T1000 (cell line): ENCODE results near the gene SARS1.
A peak's percentile ranks its signal among the peaks of the same experiment; 100 is the strongest.
"Not testable (repeated sequence)": the region's sequence is repeated elsewhere in the genome, so short reads cannot be mapped to it uniquely, and the experiment has no call there.

Experiments used
- DNase-seq: peaks from one replicate; lab custom pipeline; 2025; ENCODE audit warnings: mixed read lengths; lab: John Stamatoyannopoulos, UW

SARS1 gene

DNA sequence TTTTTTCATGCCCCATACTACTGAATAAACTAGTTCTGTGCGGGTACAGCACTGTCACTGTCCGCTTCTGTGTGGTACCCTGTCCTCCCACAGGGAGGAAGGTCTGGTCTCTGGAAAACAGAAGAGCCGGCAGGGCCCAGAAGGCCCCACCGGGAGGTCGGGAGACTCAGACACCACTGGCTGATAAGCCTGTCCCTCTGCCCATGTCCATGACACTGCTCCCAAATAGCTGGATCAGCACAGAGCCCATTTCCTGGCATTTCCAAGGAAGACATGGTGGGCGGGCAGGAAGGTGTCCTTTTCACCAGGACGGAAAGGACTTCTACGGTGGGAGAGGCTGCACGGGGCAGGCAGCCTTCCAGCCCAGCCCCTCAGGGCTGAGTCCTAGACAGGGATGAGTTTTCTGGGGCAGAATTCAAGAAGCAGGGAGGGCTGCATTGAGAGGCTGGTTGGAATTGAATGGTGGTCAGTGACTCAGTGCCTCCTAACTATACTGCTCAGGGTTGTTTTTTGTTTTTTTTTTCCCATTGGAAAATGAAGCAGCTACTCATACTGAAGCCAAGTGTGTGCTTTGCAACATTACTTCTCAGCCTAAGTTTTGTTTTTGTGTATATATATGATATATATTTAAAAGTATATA, 62.1 kb downstream of the SARS1 start:
- DNase-seq, result no peak

DNA sequence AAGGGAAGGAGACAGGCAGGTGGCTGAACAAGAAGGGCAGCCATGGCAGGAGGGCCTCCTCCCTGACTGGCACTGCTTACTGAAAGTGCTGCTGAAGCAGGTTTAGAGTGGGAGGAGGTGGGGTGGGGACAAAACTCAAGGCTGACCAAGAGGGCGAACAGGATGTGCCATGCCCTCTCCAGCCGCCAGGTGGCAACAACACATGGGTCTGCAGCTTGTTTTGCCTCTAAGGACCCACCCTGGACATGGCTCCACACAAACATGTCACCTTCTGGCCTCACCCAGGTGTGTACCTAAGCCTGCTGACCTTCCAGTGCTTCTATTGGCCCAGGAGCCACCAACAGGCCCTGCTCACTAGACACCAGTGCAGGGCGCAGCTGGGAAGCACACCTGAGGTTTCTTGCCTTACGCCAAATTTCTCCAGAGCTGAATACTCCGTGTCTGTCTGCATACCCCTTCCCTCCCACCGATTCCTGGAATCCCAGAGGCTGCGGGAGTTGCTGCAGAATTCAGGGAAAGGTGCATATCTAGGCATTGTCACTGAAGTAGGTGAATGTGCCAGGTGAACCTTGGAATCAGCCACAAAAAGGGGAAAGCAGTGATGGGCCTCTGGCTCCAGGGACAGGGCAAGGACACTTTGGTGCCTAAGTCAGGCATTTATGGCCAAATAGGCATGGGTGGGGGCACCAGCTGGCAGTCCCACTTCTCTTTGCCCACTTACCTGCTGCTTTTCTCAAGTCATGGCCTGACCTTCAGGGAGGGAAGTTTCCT, 63.9 kb downstream of the SARS1 start:
- DNase-seq, result peak; percentile 39

DNA sequence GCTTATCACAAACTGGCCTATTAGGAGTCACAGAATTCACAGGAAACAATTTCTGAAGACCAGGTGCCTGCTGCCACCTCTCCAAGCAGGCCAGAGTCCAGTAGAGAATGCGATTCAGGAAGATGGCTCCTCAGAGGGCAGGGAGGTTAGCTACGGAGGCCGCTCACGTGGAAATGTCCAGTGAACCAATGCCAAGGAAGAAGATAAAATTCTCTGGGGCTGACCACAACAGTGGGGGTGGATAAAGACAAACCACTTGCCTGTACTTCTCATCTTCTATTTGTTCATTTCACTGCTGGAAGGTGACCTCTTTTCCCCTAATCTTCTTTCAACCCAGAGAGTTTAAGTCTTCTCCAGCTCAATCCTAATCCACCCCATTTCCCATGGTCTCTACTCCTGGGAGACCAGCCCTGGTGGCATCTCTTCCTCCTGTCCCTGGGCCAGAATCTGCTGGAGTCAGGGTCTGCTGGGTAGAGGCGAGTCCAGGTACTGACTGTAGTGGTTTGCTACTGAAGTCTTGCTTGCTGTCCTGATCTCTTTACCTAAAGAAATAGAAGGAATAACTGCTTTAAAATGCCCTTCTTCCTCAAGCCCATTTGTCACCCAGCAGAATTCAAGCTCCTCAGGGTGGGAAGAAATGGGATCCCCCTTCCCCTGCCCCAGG, 66.0 kb downstream of the SARS1 start:
- no peak for DNase-seq

DNA sequence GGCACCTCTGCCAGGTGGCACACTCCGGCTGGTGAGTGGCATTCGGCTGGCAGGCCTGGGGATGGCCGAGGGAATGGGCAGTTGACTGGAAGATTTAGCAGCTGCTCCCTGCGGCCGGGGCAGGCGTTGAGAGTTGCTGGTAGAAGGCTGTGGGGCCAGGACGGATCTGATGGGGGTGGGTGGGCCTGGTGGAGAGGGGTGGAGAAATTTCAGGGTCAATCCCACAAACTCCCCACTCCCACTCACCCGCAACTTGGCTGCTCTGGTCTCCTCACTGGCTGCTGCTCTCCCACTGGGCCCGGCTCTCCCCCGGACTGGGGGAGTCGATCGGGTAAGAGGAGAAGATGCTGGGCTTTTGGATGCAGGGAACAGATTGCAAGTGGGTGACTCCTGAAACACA, 67.1 kb downstream of the SARS1 start:
- no peak for DNase-seq

DNA sequence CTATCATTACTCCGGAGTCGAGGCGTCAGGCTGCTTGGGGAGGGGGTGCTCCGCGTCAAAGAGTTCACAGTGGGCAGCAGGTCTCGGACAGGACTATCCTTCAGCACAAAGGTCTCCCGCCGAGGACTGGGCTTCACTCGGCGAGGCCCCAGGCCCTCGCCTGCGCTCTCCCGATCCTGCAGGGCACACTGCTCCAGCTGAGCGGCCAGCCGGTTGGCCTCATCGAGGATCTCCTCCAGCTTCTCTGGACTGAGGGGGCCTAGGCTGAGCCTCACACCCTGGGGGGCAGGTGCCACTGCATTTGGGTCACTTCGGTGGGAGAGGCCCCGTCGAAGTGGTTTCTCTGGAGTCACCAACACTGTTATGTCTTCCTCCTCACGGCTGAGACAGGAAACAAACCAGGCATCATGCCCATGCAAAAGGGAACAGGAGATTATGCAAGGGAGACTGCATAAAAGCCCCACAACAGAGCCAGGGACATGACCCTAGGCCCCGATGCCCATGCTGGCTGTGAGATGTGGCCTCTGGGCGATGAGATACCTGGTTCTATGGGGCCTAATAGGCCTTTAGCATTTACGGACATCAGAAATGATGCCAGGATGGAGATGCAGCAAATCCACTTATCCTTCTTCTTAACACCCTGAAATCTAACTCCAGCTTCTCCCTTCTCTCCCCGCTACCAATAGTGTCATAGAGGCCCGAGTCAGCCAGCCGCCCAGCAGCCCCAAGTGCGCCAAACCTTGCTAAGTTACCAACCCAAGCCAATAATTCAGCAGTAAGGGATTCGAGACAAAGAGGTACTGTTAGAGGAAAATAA, 68.2 kb downstream of the SARS1 start:
- DNase-seq, result no peak

DNA sequence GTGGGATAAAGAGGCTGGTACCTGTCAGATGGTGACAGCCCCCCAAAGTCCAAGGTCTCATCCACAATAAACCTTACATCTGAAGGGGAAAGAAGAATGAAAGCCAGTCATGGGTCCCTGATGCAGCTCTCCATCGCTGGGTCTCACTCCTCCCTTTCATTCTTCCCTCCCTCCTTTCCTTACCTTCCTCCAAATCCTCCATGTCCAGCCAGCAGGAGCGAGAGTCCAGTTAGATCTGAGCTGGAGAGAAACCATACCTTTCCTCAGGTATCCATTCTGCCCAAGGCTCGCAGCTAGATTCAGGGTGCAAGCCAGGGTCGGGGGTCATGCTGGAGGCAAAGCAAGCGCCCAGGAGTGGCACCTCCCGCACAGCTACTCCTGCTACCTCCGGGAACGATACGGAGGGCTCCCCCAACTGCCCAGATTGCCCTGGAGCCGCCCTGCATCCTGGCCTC, 68.8 kb downstream of the SARS1 start:
- no peak for DNase-seq

DNA sequence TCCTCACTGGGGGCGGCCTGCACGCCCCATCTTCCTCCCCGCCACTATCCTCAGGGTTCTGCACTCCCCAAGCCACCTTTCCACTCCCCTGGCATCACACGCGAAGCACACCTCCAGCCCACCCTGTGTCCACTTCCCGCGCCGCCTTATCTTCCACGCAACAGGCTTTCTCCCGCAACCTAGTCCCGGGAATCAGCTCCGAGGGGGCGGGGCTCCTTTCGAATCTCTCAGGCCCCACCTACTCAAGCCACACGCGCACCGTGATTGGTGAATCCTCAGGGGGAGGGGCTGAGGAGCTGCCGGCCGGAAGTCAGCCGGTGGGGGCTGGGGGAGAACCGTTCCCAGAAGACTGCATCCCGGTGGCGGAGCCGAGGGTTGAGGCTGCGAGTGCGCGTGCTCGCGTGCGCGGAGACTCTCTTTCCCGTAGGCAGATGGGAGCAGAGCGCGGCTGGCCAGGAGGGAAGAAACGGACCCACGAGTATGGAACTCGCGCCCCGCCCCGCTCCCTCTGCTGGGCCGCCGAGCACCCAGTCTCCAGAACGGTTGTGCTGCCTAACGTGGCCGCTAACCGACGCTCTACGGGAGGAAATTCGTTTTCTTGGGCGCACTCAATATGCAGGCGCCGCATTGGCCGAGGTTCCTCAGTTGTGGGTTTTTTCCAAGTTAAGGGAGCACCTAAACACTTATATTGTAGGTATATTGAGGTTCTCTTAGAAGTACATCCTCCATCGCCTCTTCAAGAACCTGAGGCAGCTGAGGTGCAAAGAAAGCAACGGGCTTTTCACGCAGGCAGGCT, 69.4 kb downstream of the SARS1 start, which contains the start of gene PSRC1:
Gene PSRC1 (minus strand): TSS at position 194 of the 796 bp plus-strand sequence.
- peak; percentile 92 for DNase-seq

DNA sequence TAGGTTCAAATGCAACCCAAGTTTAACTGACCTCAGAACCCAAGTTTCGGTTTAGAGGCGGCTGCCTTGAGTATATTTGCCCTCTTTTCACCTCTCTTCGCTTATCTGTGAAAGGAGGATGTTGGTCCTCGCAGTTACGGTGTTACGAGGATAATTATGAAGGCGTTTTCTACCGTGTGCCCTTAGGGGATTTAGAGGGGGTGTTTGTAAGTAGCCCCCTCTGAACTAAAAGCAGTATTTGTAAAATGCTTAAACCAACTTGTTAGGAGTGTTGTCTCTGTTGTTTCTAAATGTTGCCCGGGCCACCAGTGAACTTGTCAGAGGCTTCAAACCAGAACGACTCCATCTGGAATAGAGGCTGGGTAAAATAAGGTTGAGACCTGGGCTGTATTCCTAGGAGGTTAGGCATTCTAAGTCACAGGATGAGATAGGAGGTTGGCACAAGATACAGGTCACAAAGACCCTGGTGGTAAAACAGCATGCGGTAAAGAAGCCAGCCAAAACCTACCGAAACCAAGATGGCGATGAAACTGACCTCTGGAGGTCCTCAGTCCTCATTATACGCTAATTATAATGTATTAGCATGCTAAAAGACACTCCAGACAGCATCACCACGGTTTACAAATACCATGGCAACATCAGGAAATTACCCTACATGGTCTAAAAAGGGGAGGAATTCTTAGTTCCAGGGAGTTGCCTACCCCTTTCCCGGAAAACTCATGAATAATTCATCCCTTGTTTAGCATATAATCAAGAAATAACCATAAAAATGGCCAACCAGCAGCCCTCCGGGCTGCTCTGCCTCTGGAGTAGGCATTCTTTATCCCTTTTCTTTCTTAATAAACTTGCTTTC, 70.3 kb downstream of the SARS1 start:
- no peak for DNase-seq

DNA sequence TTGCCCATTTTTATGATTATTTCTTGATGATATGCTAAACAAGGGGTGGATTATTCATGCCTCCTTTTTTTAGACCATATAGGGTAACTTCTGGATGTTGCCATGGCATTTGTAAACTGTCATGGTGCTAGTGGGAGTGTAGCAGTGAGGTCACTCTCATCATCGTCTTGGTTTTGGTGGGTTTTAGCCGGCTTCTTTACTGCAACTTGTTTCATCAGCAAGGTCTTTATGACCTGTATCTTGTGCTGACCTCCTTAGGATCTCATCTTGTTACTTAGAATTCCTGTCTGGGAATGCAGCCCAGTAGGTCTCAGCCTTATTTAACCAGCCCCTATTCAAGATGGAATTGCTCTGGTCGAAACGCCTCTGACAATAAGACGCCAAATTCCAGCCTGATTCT, 73.0 kb downstream of the SARS1 start:
- not testable (repeated sequence) for DNase-seq
